Large intestine (tissue), 3 donors: ENCODE measurements around the gene DNAH17. TPM values are rescaled to one million over a fixed set of nuclear protein-coding genes. Genes with fewer than 3 reads are reported as not detected.

Experiments used
- DNase-seq, 2 donors: peaks; one replicate each; pipeline versions ENCODE4 v3.0.0 to v3.0.0-alpha.2; 2013
- H3K27ac ChIP-seq: one replicate; pipeline ENCODE4 v1.5.1; 2013; ENCODE audit warnings: low read length
- H3K27me3 ChIP-seq: 2 replicates; pipeline ENCODE4 v1.6.1; 2013; ENCODE audit warnings: low read length; ENCODE audit not compliant: control insufficient read depth, insufficient read depth
- H3K36me3 ChIP-seq: 2 replicates; pipeline ENCODE4 v1.6.1; 2013; ENCODE audit warnings: low read length; ENCODE audit not compliant: control insufficient read depth, insufficient read depth
- H3K4me1 ChIP-seq: one replicate; pipeline ENCODE4 v1.6.1; 2013; ENCODE audit warnings: low read length; ENCODE audit not compliant: control insufficient read depth, insufficient read depth
- H3K4me3 ChIP-seq: one replicate; pipeline ENCODE4 v1.5.1; 2013; ENCODE audit warnings: low read length
- H3K9me3 ChIP-seq: one replicate; pipeline ENCODE4 v1.6.1; 2013; ENCODE audit warnings: mild to moderate bottlenecking, low read depth, low read length, moderate library complexity; ENCODE audit not compliant: control insufficient read depth
- WGBS: methylation state at CpG from one replicate; pipeline ENCODE4 v1.1.5; 2013; ENCODE audit warnings: low lambda C conversion rate; ENCODE audit not compliant: insufficient coverage; 5-methylcytosine and 5-hydroxymethylcytosine counted together
- polyA plus RNA-seq: library from polyadenylated mRNA; unstranded; fragments of 120-200 nt; gene quantifications from one replicate; pipeline ENCODE4 v1.2.1, GENCODE V29; 2013

DNAH17 gene
- polyA plus RNA-seq, 1 donor = 4.4 TPM

DNA sequence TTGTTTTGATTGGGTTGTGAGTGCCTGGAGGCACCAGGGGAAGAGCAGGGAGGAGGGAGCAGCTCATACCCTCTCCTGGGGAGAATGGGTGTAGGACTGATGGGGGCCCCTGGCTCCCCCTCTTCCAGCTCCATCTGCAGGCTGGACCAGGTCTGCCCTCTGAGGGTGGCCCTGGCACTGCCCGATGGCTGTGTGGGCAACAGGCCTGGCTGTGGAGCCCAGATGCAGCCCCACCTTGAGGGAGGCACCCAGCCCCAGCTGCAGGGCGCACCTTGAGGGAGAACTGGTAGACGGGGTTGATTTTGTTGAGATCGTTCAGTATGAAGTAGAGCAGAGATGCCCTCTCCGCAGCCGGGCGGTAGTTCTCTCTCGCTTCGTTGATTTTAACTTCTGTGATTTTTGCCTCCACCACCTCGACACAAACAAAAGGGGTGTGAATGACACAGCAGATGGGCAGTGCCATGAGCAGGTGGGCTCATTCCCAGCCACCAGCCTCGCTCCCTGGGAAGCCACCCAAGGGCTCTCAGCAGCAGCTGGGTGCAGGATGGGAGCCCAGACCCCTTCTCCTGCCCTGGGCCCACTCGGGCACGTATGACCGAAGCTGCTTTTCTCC lies 127.1 kb downstream of the DNAH17 start:
- Histone ChIP-seq H3K27me3 (no peaks in the 10 kb centered on the region), H3K4me3 (no peak overlapping the region), H3K9me3 (no peaks in the 10 kb centered on the region), H3K27ac (no peak overlapping the region), H3K4me1 (no peaks in the 10 kb centered on the region), H3K36me3 (no peaks in the 10 kb centered on the region)
- WGBS = no CpG with 5 or more reads among the region's 14 CpGs
- no peak for DNase-seq

DNA sequence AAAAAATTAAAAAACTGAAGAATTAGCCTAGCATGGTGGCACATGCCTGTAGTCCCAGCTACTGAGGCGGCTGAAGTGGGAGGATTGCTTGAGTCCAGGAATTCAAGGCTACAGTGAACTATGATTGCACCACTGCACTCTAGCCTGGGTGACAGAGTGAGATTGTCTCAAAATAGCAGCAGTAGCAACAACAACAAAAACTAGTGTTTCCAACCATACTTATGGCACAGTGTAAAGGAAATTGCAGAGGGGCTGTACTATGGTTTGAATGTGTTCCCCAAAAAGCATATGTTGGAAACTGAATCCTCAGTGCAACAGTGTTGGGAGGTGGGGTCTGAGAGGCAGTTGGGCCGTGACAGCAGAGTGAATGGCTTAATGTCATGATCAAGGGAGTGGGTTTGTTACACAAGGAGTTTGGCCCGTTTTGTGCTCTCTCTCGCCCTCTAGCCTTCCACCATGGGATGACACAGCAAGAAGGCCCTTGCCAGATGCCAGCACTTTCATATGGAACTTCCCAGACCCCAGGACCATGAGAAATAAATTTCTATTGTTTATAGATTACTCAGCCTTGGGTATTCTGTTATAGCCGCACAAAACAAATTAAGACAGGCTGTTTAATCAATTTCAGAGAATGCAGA lies 128.7 kb downstream of the DNAH17 start:
- Histone ChIP-seq H3K4me1 (no peaks in the 10 kb centered on the region), H3K27me3 (no peaks in the 10 kb centered on the region)
- 85% methylated on average over 2 of the region's 5 CpGs for WGBS

DNA sequence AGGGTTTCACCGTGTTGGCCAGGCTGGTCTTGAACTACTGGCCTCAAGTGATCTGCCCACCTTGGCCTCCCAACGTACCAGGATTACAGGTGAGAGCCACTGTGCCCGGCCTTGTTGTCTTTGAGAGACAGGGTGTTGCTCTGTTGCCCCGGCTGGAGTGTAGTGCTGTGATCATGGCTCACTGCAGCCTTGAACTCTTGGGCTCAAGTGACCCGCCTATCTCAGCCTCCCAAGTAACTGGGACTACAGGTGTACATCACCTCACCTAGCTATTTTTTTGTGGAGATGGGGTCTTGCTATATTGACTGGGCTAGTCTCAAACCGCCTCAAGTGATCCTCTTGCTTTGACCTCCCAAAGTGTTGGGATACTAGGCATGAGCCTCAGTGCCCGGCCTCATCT lies 130.4 kb downstream of the DNAH17 start:
- Histone ChIP-seq H3K27ac (no peak overlapping the region), H3K9me3 (no peaks in the 10 kb centered on the region), H3K36me3 (no peaks in the 10 kb centered on the region), H3K4me1 (no peaks in the 10 kb centered on the region), H3K27me3 (no peaks in the 10 kb centered on the region), H3K4me3 (no peak overlapping the region)
- WGBS = no CpG with 5 or more reads among the region's 7 CpGs
- DNase-seq = no peak

More for the DNA sequence above, 128.7 kb downstream of the DNAH17 start:
- Histone ChIP-seq H3K27ac (no peak overlapping the region), H3K36me3 (no peaks in the 10 kb centered on the region), H3K4me3 (no peak overlapping the region), H3K9me3 (no peaks in the 10 kb centered on the region)
- DNase-seq = no peak

DNA sequence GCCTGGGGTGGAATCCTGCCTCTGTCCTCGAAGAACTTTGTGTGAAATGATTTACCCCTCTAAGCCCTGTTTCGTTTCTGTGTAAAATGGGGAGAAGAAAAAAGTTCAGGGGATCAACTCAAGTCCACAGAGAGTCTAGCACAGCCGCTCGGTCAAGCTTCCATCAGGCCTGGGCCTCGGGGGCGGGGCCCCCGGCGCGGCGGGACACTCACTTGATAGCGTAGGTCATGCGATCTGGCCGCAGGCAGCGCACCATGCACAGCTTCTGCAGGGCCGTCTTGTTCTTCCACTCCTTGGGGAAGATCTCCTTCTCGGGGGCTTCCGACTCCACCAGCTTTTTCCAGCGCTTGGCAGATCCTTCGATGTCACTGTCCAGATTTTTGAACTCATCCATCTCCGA lies 132.8 kb downstream of the DNAH17 start:
- no peaks in the 10 kb centered on the region for H3K4me1 ChIP-seq
- no peak for DNase-seq
- no peaks in the 10 kb centered on the region for H3K36me3 ChIP-seq
- H3K27ac ChIP-seq = no peak overlapping the region
- no peaks in the 10 kb centered on the region for H3K9me3 ChIP-seq
- H3K4me3 ChIP-seq = no peak overlapping the region
- no peaks in the 10 kb centered on the region for H3K27me3 ChIP-seq
- no CpG with 5 or more reads among the region's 20 CpGs for WGBS

DNA sequence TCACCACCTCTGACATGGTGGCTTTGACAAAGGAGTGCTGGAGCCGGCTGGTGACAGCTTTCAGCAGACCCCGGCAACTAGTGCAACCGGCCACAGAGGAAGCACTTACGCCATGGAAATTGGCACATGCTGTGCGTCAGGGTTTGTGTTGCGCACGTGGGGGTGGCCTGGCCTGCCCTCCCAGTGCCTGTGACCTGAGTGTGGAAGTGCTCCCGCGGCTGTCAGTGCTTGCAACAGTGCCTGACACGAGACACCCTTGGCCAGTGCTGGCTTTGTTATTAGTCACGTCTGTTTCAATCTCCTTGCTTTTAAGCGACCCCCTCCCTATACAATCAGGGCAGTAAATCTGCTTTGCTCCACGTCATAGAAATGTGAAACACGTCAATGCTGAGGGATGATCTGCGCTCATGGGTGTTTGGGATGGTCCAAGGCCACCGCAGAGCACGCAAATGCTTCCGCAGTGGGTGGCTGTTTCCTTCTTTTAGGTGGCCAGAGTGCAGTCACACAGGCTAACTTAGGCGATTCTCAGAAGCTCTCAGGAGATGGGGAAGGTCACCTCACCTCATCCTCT lies 134.5 kb downstream of the DNAH17 start:
- no peak for DNase-seq
- no peaks in the 10 kb centered on the region for H3K27me3 ChIP-seq
- H3K36me3 ChIP-seq = no peaks in the 10 kb centered on the region
- WGBS = no CpG with 5 or more reads among the region's 19 CpGs
- no peak overlapping the region for H3K27ac ChIP-seq
- no peaks in the 10 kb centered on the region for H3K4me1 ChIP-seq
- no peaks in the 10 kb centered on the region for H3K9me3 ChIP-seq
- H3K4me3 ChIP-seq = no peak overlapping the region

DNA sequence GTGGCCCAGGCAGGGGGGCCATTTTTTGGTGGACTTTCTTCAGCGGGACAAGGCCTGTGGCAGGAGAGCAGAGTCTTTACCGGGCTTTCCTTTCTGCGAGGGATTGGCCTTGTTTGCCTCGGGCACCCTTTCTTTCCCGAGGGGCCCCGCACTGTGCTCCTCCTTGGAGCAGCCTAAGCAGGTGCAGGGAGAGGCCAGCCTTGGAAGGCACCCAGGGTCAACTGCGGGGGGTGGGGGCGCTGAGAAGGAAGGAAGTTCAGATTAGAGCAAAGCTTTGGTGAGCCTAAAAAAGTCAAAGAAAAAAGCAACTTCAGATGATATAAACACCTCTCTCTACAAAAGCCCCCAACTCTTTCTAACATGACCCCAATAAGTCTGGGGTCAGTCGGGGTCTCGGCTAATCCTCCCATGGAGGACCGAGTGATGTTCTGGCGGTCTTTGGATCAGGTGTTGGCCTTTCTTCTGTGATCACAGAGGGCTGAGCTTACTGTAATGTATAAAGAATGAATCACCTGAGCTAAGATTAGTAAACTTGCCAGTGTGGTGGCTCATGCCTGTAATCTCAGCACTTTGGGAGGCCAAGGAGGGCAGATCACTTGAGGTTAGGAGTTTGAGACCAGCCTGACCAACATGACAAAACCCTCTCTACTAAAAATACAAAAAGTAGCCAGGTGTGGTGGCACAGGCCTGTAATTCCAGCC lies 135.8 kb downstream of the DNAH17 start:
- Histone ChIP-seq H3K36me3 (no peaks in the 10 kb centered on the region), H3K27me3 (peaks cover 5% of the 10 kb centered on the region), H3K4me1 (no peaks in the 10 kb centered on the region), H3K9me3 (no peaks in the 10 kb centered on the region), H3K27ac (no peak overlapping the region), H3K4me3 (no peak overlapping the region)
- WGBS = no CpG with 5 or more reads among the region's 12 CpGs
- DNase-seq = no peak

DNA sequence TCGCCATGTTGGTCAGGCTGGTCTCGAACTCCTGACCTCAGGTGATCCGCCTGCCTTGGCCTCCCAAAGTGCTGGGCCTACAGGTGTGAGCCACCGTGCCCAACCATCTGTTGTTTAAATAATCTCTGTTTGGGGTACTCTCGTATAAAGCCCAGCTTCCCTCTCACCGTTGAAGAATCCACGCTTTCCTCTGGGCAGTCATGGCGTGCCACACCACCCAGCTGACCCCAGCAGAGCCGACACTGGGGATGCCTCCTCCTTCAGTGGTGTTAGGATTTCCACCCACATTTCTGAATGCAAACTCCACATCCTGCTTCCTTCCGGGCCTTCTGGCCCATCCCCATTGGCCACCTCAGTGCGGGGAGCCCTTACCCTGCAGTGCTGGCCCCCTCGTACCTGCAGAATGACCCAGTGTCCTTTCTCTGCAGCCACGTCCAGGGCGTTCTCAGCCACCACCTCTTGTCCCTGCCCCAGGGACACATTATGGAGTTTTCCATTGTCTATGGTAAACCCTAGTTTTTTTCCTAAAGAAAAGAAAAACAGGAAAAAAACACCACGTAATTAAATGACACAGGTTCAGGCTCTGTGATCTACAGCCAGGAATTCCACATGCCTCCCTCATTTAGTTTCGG lies 138.4 kb downstream of the DNAH17 start:
- Histone ChIP-seq H3K36me3 (no peaks in the 10 kb centered on the region), H3K4me3 (no peak overlapping the region), H3K27me3 (peaks cover 5% of the 10 kb centered on the region), H3K9me3 (no peaks in the 10 kb centered on the region), H3K4me1 (no peaks in the 10 kb centered on the region), H3K27ac (no peak overlapping the region)
- WGBS = no CpG with 5 or more reads among the region's 16 CpGs
- no peak for DNase-seq

DNA sequence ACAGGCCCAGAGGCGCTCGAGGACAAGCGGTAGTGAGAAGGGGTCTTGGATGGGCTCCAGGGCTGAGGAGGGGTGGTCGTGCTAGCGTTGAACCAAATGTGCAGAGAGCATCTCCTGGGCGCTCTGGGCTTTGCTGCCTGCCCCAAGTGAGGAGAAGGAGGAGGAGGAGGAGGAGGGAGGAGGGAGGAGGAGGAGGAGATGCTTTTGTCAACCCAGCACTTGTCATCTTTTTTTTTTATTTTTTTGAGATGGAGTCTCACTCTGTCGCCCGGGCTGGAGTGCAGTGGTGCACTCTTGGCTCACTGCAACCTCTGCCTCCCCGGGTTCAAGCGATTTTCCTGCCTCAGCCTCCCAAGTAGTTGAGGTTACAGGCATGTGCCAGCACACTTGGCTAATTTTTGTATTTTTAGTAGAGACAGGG lies 138.9 kb downstream of the DNAH17 start:
- Histone ChIP-seq H3K4me1 (no peaks in the 10 kb centered on the region), H3K27me3 (peaks cover 5% of the 10 kb centered on the region), H3K27ac (no peak overlapping the region), H3K9me3 (no peaks in the 10 kb centered on the region), H3K4me3 (no peak overlapping the region), H3K36me3 (no peaks in the 10 kb centered on the region)
- no CpG with 5 or more reads among the region's 10 CpGs for WGBS
- DNase-seq = no peak

DNA sequence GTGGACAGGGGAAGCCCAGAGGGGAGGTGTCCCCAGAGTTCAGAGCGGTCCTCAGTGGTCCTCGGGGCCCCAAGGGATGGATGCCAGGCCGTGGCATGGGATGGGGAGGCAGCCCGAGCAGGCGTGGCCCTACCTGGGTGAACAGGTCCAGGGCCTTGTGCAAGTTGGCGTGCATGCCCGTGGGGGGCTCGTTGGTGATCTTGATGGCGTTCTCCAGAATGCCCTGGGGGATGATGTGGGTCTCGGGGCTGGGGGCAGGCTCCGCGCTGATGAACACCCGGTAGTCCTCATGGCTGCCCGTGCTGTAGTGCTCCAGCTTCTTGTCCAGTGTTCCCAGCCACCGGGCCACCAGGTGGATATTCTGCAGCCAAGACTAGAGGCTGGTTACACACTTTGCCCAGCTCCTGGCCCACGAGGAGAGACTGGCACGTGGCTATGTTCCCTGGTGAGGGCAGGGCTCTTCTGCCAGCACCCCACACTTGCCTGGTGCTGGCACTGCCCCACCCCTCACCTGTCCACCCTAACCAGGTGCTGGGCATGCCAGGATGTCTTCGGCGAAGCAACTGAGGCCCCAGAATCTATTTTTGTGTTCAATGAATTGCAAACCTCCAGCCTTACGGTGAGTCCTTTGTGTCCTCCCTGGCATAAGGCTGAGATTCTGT lies 139.6 kb downstream of the DNAH17 start:
- no CpG with 5 or more reads among the region's 20 CpGs for WGBS
- Histone ChIP-seq H3K36me3 (no peaks in the 10 kb centered on the region), H3K27ac (no peak overlapping the region), H3K4me1 (no peaks in the 10 kb centered on the region), H3K4me3 (no peak overlapping the region), H3K27me3 (peaks cover 5% of the 10 kb centered on the region), H3K9me3 (no peaks in the 10 kb centered on the region)
- DNase-seq = no peak
